ENCODE data around the gene NACC1. TPM values are rescaled to one million over a fixed set of nuclear protein-coding genes. Genes with fewer than 3 reads are reported as not detected.
"Not testable (repeated sequence)": the region's sequence is repeated elsewhere in the genome, so short reads cannot be mapped to it uniquely, and the experiment has no call there.

NACC1 gene
- total and polyA plus RNA-seq, 2 donors (not counting 3 experiments of a cell fraction or from before 2014, with no cell fraction given) = 97.6 to 120 TPM

- not testable (repeated sequence) for FAIRE-seq
- intact Hi-C loops (cut with micrococcal nuclease) = loop anchor here (5.0 kb wide), 1 partner anchor 566 kb away; no protein-coding TSS in a partner anchor
- POLR2A ChIA-PET = interaction anchor here (1.9 kb wide), 1 partner anchor 11 kb away, joined by 8 read pairs; no protein-coding TSS in a partner anchor
Measured at GRCh38 chr19:13166151-13166550, 48.1 kb downstream of the NACC1 start.

GRCh38 chr19:13169769-13170168 lies 51.7 kb downstream of the NACC1 start:
- Histone ChIP-seq H2AFZ (ENCODE audit: low read depth, low read length) (peak overlapping the region; percentile 8), H3K9me3 (replicated peaks; ENCODE audit: control insufficient read depth, insufficient read depth, low read length) (no peaks in the 10 kb centered on the region), H3K27ac (ENCODE audit: insufficient read depth, low read depth, low read length) (no peak overlapping the region), H3K79me2 (ENCODE audit: control insufficient read depth, insufficient read depth, low read length) (no peaks in the 10 kb centered on the region), H3K4me1 (ENCODE audit: control insufficient read depth, extremely low read depth, insufficient read depth, low read length) (peaks cover 40% of the 10 kb centered on the region), H3K4me3 (replicated peaks in 1 of 3; ENCODE audit: insufficient read depth in 1 of 3, low read depth in 1 of 3, low read length in 3 of 3) (no peak overlapping the region), H3K9me1 (replicated peaks; ENCODE audit: control insufficient read depth, extremely low read depth, insufficient read depth, low read length) (no peaks in the 10 kb centered on the region), H3K27me3 (ENCODE audit: control insufficient read depth in 2 of 2, insufficient read depth in 2 of 2, low read length in 2 of 2) (no peaks in the 10 kb centered on the region), H4K20me1 (replicated peaks; ENCODE audit: control insufficient read depth, extremely low read depth, insufficient read depth, low read length) (no peaks in the 10 kb centered on the region), H3K9ac (replicated peaks; ENCODE audit: extremely low read depth, insufficient read depth, low read length) (no peak overlapping the region), H3K4me2 (ENCODE audit: insufficient read depth, low read length) (no peak overlapping the region), H3K36me3 (ENCODE audit: control insufficient read depth in 2 of 2, extremely low read depth in 1 of 2, insufficient read depth in 2 of 2, low read length in 2 of 2) (no peaks in the 10 kb centered on the region)
- CTCF ChIA-PET = interaction anchor here (1.2 to 2.0 kb wide), 4 partner anchors 18 to 192 kb away, joined by 4 read pairs; no protein-coding TSS in a partner anchor
- POLR2A ChIA-PET = interaction anchor here (1.8 kb wide), 1 partner anchor 18 kb away, joined by 5 read pairs; no protein-coding TSS in a partner anchor
- BruUV-seq (replicated peaks) = no TSS peak
- TF ChIP-seq FOS (IDR thresholded peaks at IDR 0.05; ENCODE audit: borderline replicate concordance, insufficient read depth, low read length) (peak; percentile 15), JUN (IDR thresholded peaks at IDR 0.05; ENCODE audit: borderline replicate concordance, insufficient read depth, insufficient read length, low read depth) (no peak), POLR2A (IDR thresholded peaks at IDR 0.05; ENCODE audit: low read depth, low read length) (no peak)
- FAIRE-seq = no peak
- dilution Hi-C loops (cut with MboI; ENCODE audit: extremely low pct_ligation_motif_present, low sequenced_read_pairs) = no loop called here
- DNase-seq (ENCODE audit: low read depth, low spot score) = no peak
- intact Hi-C loops (cut with micrococcal nuclease) = loop anchor here (5.0 kb wide), 1 partner anchor 563 kb away; no protein-coding TSS in a partner anchor

More at GRCh38 chr19:13166151-13166550, 48.1 kb downstream of the NACC1 start:
- Histone ChIP-seq H3K27ac (ENCODE audit: insufficient read depth, low read depth, low read length) (peak overlapping the region; percentile 99), H3K4me1 (ENCODE audit: control insufficient read depth, extremely low read depth, insufficient read depth, low read length) (peaks cover 50% of the 10 kb centered on the region)
- H3K9me3 ChIP-seq (replicated peaks; ENCODE audit: control insufficient read depth, insufficient read depth, low read length); H3K4me3 ChIP-seq (replicated peaks in 1 of 3; ENCODE audit: insufficient read depth in 1 of 3, low read depth in 1 of 3, low read length in 3 of 3); H2AFZ ChIP-seq (ENCODE audit: low read depth, low read length); H4K20me1 ChIP-seq (replicated peaks; ENCODE audit: control insufficient read depth, extremely low read depth, insufficient read depth, low read length); BruUV-seq (replicated peaks); H3K79me2 ChIP-seq (ENCODE audit: control insufficient read depth, insufficient read depth, low read length); H3K27me3 ChIP-seq (ENCODE audit: control insufficient read depth in 2 of 2, insufficient read depth in 2 of 2, low read length in 2 of 2); dilution Hi-C loops (cut with MboI; ENCODE audit: extremely low pct_ligation_motif_present, low sequenced_read_pairs); H3K4me2 ChIP-seq (ENCODE audit: insufficient read depth, low read length); DNase-seq (ENCODE audit: low read depth, low spot score); H3K9ac ChIP-seq (replicated peaks; ENCODE audit: extremely low read depth, insufficient read depth, low read length); H3K36me3 ChIP-seq (ENCODE audit: control insufficient read depth in 2 of 2, extremely low read depth in 1 of 2, insufficient read depth in 2 of 2, low read length in 2 of 2); H3K9me1 ChIP-seq (replicated peaks; ENCODE audit: control insufficient read depth, extremely low read depth, insufficient read depth, low read length): not testable (repeated sequence)
- CTCF ChIA-PET = interaction anchor here (0.8 to 1.3 kb wide), 2 partner anchors 11 to 27 kb away, joined by 3 read pairs; no protein-coding TSS in a partner anchor
